Measurements from ENCODE around the gene USP15. TPM values are rescaled to one million over a fixed set of nuclear protein-coding genes. Genes with fewer than 3 reads are reported as not detected.

USP15 gene
- polyA plus RNA-seq, 1 experiment = 21.9 TPM

DNA sequence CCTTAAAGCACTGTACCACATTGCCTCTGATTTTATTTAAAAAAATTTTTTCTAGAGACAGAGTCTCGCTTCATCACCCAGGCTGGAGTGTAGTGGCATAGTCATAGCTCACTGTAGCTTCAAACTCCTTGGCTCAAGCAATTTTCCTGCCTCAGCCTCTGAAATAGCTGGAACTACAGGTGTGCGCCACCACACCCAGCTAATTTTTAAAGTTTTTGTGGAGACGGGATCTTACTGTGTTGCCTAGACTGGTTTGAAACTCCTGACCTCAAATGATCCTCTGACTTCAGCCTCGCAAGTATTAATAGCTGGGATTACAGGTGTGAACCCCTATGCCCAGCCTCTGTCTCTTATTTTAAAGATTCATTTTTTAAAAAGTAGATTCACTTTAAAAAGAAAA lies 5.3 kb downstream of the USP15 start:
- TF ChIP-seq, protein P1, sequence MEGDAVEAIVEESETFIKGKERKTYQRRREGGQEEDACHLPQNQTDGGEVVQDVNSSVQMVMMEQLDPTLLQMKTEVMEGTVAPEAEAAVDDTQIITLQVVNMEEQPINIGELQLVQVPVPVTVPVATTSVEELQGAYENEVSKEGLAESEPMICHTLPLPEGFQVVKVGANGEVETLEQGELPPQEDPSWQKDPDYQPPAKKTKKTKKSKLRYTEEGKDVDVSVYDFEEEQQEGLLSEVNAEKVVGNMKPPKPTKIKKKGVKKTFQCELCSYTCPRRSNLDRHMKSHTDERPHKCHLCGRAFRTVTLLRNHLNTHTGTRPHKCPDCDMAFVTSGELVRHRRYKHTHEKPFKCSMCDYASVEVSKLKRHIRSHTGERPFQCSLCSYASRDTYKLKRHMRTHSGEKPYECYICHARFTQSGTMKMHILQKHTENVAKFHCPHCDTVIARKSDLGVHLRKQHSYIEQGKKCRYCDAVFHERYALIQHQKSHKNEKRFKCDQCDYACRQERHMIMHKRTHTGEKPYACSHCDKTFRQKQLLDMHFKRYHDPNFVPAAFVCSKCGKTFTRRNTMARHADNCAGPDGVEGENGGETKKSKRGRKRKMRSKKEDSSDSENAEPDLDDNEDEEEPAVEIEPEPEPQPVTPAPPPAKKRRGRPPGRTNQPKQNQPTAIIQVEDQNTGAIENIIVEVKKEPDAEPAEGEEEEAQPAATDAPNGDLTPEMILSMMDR (IDR thresholded peaks at IDR 0.05; ENCODE audit: insufficient read depth, low read depth, low read length) = no peak
- CTCF ChIA-PET = no interaction called here
- POLR2A ChIA-PET = no interaction called here
- Histone ChIP-seq H3K27me3 (ENCODE audit: control insufficient read depth, insufficient read depth, low read length) (no peaks in the 10 kb centered on the region), H3K36me3 (ENCODE audit: control insufficient read depth, insufficient read depth, low read length) (no peaks in the 10 kb centered on the region), H3K4me3 (ENCODE audit: low read depth, low read length) (no peak overlapping the region)
- no peak for DNase-seq (ENCODE audit: low read depth)

DNA sequence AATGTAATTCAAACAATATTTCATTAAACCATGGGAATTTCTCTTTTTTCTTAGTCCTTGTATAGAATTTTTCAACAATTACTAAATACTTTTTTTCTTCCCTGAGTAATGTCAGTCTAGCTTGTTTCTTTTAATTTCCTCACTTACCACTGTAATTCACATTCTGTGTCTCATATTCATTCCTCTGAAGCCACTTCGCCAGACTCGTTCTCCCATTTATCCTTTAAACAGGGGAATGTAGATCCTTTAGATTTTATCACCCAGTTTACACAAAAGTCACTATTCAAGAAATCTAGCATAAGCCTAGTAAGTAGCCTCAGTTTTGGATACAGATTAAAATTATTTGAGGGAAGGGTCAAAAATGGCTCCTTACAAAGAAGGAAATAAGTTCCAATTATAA lies 6.8 kb downstream of the USP15 start:
- no peaks in the 10 kb centered on the region for H3K27me3 ChIP-seq (ENCODE audit: control insufficient read depth, insufficient read depth, low read length)
- TF ChIP-seq, protein P1 (IDR thresholded peaks at IDR 0.05; ENCODE audit: insufficient read depth, low read depth, low read length) = no peak
- ChIA-PET POLR2A (no interaction called here), CTCF (no interaction called here)
- DNase-seq (ENCODE audit: low read depth) = no peak
- H3K36me3 ChIP-seq (ENCODE audit: control insufficient read depth, insufficient read depth, low read length) = no peaks in the 10 kb centered on the region
- H3K4me3 ChIP-seq (ENCODE audit: low read depth, low read length) = no peak overlapping the region

DNA sequence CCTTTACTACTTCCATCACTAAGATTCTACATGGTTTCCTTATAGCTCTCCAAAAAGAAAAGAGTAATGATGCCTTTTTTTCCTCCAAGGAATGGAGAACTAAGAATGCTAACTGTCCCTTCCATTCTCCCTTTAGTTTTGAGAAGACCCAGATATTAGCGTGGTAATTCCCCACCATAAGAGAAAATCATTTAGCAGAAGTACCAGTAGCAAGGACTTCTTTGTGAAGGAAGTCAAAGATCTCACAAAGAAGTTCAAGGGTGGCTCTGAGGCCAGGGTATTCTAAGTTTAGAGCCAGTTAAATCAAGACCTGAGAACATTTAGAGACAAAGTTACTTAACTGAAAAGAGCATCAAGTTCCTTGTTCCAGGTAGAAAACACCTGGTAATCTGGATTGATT lies 7.3 kb downstream of the USP15 start:
- Histone ChIP-seq H3K4me3 (ENCODE audit: low read depth, low read length) (no peak overlapping the region), H3K27me3 (ENCODE audit: control insufficient read depth, insufficient read depth, low read length) (no peaks in the 10 kb centered on the region), H3K36me3 (ENCODE audit: control insufficient read depth, insufficient read depth, low read length) (no peaks in the 10 kb centered on the region)
- ChIA-PET POLR2A (no interaction called here), CTCF (no interaction called here)
- no peak for DNase-seq (ENCODE audit: low read depth)
- TF ChIP-seq, protein P1 (IDR thresholded peaks at IDR 0.05; ENCODE audit: insufficient read depth, low read depth, low read length) = no peak

DNA sequence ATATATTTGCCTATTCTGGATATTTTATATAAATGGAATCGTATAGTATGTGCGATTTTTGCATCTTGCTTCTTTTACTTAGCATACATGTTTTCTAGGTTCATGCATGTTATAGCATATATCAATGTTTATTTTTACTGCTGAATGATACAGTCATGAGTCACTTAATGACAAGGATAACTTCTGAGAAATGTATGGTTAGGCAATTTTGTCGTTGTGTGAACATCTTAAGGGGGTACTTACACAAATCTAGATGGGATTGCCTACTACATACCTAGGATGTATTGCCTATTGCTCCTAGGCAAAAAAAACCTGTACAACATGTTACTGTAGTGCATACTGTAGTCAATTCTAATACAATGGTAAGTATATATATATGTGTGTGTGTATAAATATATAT lies 8.8 kb downstream of the USP15 start:
- Histone ChIP-seq H3K36me3 (ENCODE audit: control insufficient read depth, insufficient read depth, low read length) (no peaks in the 10 kb centered on the region), H3K4me3 (ENCODE audit: low read depth, low read length) (no peak overlapping the region), H3K27me3 (ENCODE audit: control insufficient read depth, insufficient read depth, low read length) (no peaks in the 10 kb centered on the region)
- ChIA-PET POLR2A (no interaction called here), CTCF (no interaction called here)
- TF ChIP-seq, protein P1 (IDR thresholded peaks at IDR 0.05; ENCODE audit: insufficient read depth, low read depth, low read length) = no peak
- DNase-seq (ENCODE audit: low read depth) = no peak

DNA sequence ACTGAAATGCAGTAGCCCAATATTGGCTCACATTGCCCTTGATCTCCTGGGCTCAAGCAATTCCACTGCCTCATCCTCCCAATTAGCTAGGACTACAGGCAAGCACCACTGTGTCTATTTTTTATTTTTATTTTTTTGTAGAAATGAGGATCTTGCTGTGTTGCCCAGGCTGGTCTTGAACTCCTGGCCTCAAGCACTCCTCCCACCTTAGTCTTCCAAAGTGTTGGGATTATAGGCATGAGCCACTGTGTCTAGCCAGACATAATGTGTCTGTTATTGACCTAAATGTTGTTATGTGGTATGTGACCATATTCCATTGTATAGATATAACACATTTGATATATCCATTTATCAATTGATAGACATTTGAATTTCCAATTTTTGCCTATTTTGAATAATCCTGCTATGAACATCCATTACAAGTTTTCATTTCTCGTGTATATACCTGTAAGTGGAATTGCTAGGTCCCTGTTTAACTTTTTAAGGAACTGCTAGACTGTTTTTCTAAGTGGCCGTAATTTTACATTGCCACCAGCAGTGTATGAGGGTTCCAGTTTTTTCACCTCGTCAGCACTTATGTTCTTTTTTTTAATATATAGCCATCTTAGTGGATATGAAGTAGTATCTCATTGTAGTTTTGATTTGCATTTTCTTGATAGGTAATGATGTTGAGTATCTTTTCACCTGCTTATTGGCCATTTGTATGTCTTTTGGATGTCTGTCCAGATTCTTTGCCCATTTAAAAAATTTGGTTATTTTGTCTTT lies 9.4 kb downstream of the USP15 start:
- DNase-seq (ENCODE audit: low read depth) = no peak
- POLR2A ChIA-PET = no interaction called here
- CTCF ChIA-PET = no interaction called here
- Histone ChIP-seq H3K27me3 (ENCODE audit: control insufficient read depth, insufficient read depth, low read length) (no peaks in the 10 kb centered on the region), H3K36me3 (ENCODE audit: control insufficient read depth, insufficient read depth, low read length) (no peaks in the 10 kb centered on the region), H3K4me3 (ENCODE audit: low read depth, low read length) (no peak overlapping the region)
- TF ChIP-seq, protein P1 (IDR thresholded peaks at IDR 0.05; ENCODE audit: insufficient read depth, low read depth, low read length) = no peak
